Stimulated activated naive B cell treated with anti-CD40 and anti-IgM and Interleukin-4, amounts not matched to agents 10 μg/mL and 1 μg/mL and 100 μg/mL, for 72 hours (primary cell): ENCODE results near the gene CNTROB.
"Not testable (repeated sequence)": the region's sequence is repeated elsewhere in the genome, so short reads cannot be mapped to it uniquely, and the experiment has no call there.

Experiments used
- ATAC-seq, 2 donors: fragments of 150-1000 bp; cut with Tn5 transposase; replicated peaks; 2 replicates each; pipeline ENCODE4 v1.10.0; 2021; ENCODE audit warnings: moderate library complexity in 1 of 2
- DNase-seq: peaks from one replicate; pipeline ENCODE4 v3.0.0; 2021
- H3K27ac Mint-ChIP-seq: one replicate; pipeline ENCODE4 v1.8.0; 2022; ENCODE audit warnings: mild to moderate bottlenecking, mixed read lengths
- H3K27me3 Mint-ChIP-seq, 2 donors: one replicate each; pipeline ENCODE4 v1.8.0; 2022; ENCODE audit warnings: mixed read lengths in 2 of 2
- H3K36me3 Mint-ChIP-seq, 2 donors: one replicate each; pipeline ENCODE4 v1.8.0; 2022; ENCODE audit warnings: mixed read lengths in 2 of 2, mild to moderate bottlenecking in 1 of 2
- H3K4me1 Mint-ChIP-seq, 2 donors: one replicate each; pipeline ENCODE4 v1.8.0; 2022; ENCODE audit warnings: mixed read lengths in 2 of 2, mild to moderate bottlenecking in 1 of 2
- H3K4me3 Mint-ChIP-seq, 2 donors: one replicate each; pipeline ENCODE4 v1.8.0; 2022; ENCODE audit warnings: mild to moderate bottlenecking in 2 of 2, mixed read lengths in 2 of 2, moderate library complexity in 1 of 2
- H3K9me3 Mint-ChIP-seq, 2 donors: one replicate each; pipeline ENCODE4 v1.8.0; 2022; ENCODE audit warnings: mixed read lengths in 2 of 2, mild to moderate bottlenecking in 1 of 2

Gene CNTROB

GRCh38 chr17:7945651-7946050, 13.6 kb downstream of the CNTROB start:
- Mint-ChIP-seq H3K4me1 (peaks cover 0 to 10% of the 10 kb centered on the region in 2 donors), H3K9me3 (no peaks in the 10 kb centered on the region)
- ATAC-seq, result no peak

GRCh38 chr17:7946441-7946840, 14.4 kb downstream of the CNTROB start:
- H3K9me3 Mint-ChIP-seq, result no peaks in the 10 kb centered on the region

More at GRCh38 chr17:7945651-7946050, 13.6 kb downstream of the CNTROB start:
- H3K36me3 Mint-ChIP-seq, result peaks cover 71 to 79% of the 10 kb centered on the region in 2 donors
- no peak overlapping the region for H3K4me3 Mint-ChIP-seq
- no peaks in the 10 kb centered on the region for H3K27me3 Mint-ChIP-seq
- peak overlapping the region; percentile 44 for H3K27ac Mint-ChIP-seq
- DNase-seq, result no peak

GRCh38 chr17:7947651-7948050, 15.6 kb downstream of the CNTROB start:
- Mint-ChIP-seq H3K36me3 (peaks cover 58 to 62% of the 10 kb centered on the region in 2 donors), H3K9me3 (no peaks in the 10 kb centered on the region), H3K27me3 (no peaks in the 10 kb centered on the region), H3K4me1 (peaks cover 4 to 22% of the 10 kb centered on the region in 2 donors), H3K27ac (no peak overlapping the region), H3K4me3 (no peak overlapping the region)
- DNase-seq (no peak), ATAC-seq (no peak)

More at GRCh38 chr17:7946441-7946840, 14.4 kb downstream of the CNTROB start:
- H3K4me3 Mint-ChIP-seq, result no peak overlapping the region
- no peaks in the 10 kb centered on the region for H3K27me3 Mint-ChIP-seq
- H3K4me1 Mint-ChIP-seq, result peaks cover 2 to 14% of the 10 kb centered on the region in 2 donors
- H3K36me3 Mint-ChIP-seq, result peaks cover 63 to 71% of the 10 kb centered on the region in 2 donors
- ATAC-seq, result no peak
- no peak overlapping the region for H3K27ac Mint-ChIP-seq
- DNase-seq, result no peak

- Mint-ChIP-seq H3K36me3 (peaks cover 36 to 44% of the 10 kb centered on the region in 2 donors), H3K9me3 (no peaks in the 10 kb centered on the region), H3K4me3 (no peak overlapping the region), H3K27me3 (no peaks in the 10 kb centered on the region), H3K27ac (no peak overlapping the region), H3K4me1 (peaks cover 4 to 14% of the 10 kb centered on the region in 2 donors)
- ATAC-seq (no peak), DNase-seq (no peak)
Observed at GRCh38 chr17:7950578-7950977, 18.6 kb downstream of the CNTROB start.

GRCh38 chr17:7951143-7951792, 19.3 kb downstream of the CNTROB start:
- peaks cover 32 to 39% of the 10 kb centered on the region in 2 donors for H3K36me3 Mint-ChIP-seq
- no peak overlapping the region for H3K27ac Mint-ChIP-seq
- peak overlapping the region in 1 of 2 donors; percentile 3 for H3K4me3 Mint-ChIP-seq
- H3K9me3 Mint-ChIP-seq, result no peaks in the 10 kb centered on the region
- no peak for DNase-seq
- H3K27me3 Mint-ChIP-seq, result no peaks in the 10 kb centered on the region
- H3K4me1 Mint-ChIP-seq, result peaks cover 4 to 12% of the 10 kb centered on the region in 2 donors
- ATAC-seq, result peak; percentile 94 to 98

- H3K36me3 Mint-ChIP-seq, result peaks cover 16 to 23% of the 10 kb centered on the region in 2 donors
- H3K27me3 Mint-ChIP-seq, H3K27ac Mint-ChIP-seq, ATAC-seq, H3K4me3 Mint-ChIP-seq, DNase-seq, H3K9me3 Mint-ChIP-seq: not testable (repeated sequence)
- peaks cover 4 to 12% of the 10 kb centered on the region in 2 donors for H3K4me1 Mint-ChIP-seq
Observed at GRCh38 chr17:7953266-7953665, 21.3 kb downstream of the CNTROB start.

- Mint-ChIP-seq H3K27ac (no peak overlapping the region), H3K4me1 (peaks cover 4 to 12% of the 10 kb centered on the region in 2 donors), H3K36me3 (peaks cover 0 to under 1% of the 10 kb centered on the region in 2 donors), H3K9me3 (no peaks in the 10 kb centered on the region), H3K4me3 (no peak overlapping the region), H3K27me3 (peaks cover 4% of the 10 kb centered on the region in 2 donors)
- DNase-seq (no peak), ATAC-seq (no peak)
Observed at GRCh38 chr17:7955414-7956227, 23.6 kb downstream of the CNTROB start.

GRCh38 chr17:7956228-7956965, 24.4 kb downstream of the CNTROB start:
- DNase-seq (no peak), ATAC-seq (no peak)
- Mint-ChIP-seq H3K9me3 (no peaks in the 10 kb centered on the region), H3K36me3 (no peaks in the 10 kb centered on the region), H3K4me1 (peaks cover 2 to 8% of the 10 kb centered on the region in 2 donors), H3K4me3 (no peak overlapping the region), H3K27me3 (peaks cover 5 to 11% of the 10 kb centered on the region in 2 donors), H3K27ac (no peak overlapping the region)

GRCh38 chr17:7959503-7960253, 27.7 kb downstream of the CNTROB start:
- H3K27ac Mint-ChIP-seq, result no peak overlapping the region
- no peaks in the 10 kb centered on the region for H3K9me3 Mint-ChIP-seq
- no peak overlapping the region for H3K4me3 Mint-ChIP-seq
- H3K4me1 Mint-ChIP-seq, result no peaks in the 10 kb centered on the region
- no peak for DNase-seq
- peaks cover 5 to 16% of the 10 kb centered on the region in 2 donors for H3K27me3 Mint-ChIP-seq
- ATAC-seq, result no peak
- H3K36me3 Mint-ChIP-seq, result no peaks in the 10 kb centered on the region

- peaks cover 5 to 16% of the 10 kb centered on the region in 2 donors for H3K27me3 Mint-ChIP-seq
- no peak overlapping the region for H3K4me3 Mint-ChIP-seq
- H3K27ac Mint-ChIP-seq, result no peak overlapping the region
- no peaks in the 10 kb centered on the region for H3K9me3 Mint-ChIP-seq
- ATAC-seq, result no peak
- H3K36me3 Mint-ChIP-seq, result no peaks in the 10 kb centered on the region
- H3K4me1 Mint-ChIP-seq, result no peaks in the 10 kb centered on the region
- no peak for DNase-seq
Observed at GRCh38 chr17:7961421-7961820, 29.4 kb downstream of the CNTROB start.

- H3K36me3 Mint-ChIP-seq, result no peaks in the 10 kb centered on the region
- H3K4me3 Mint-ChIP-seq, result no peak overlapping the region
- DNase-seq (no peak), ATAC-seq (no peak)
- H3K27ac Mint-ChIP-seq, result no peak overlapping the region
- no peaks in the 10 kb centered on the region for H3K4me1 Mint-ChIP-seq
- H3K27me3 Mint-ChIP-seq, result peaks cover 7 to 18% of the 10 kb centered on the region in 2 donors
- no peaks in the 10 kb centered on the region for H3K9me3 Mint-ChIP-seq
Observed at GRCh38 chr17:7967751-7968150, 35.7 kb downstream of the CNTROB start.

- H3K27me3 Mint-ChIP-seq, result peaks cover 10 to 22% of the 10 kb centered on the region in 2 donors
- peak overlapping the region; percentile 56 for H3K27ac Mint-ChIP-seq
- no peak overlapping the region for H3K4me3 Mint-ChIP-seq
- H3K4me1 Mint-ChIP-seq, result no peaks in the 10 kb centered on the region
- peaks cover 2 to 3% of the 10 kb centered on the region in 2 donors for H3K9me3 Mint-ChIP-seq
- H3K36me3 Mint-ChIP-seq, result peaks cover under 1 to 3% of the 10 kb centered on the region in 2 donors
- no peak for ATAC-seq
- no peak for DNase-seq
Observed at GRCh38 chr17:7969433-7969832, 37.4 kb downstream of the CNTROB start.

- peaks cover 14 to 33% of the 10 kb centered on the region in 2 donors for H3K27me3 Mint-ChIP-seq
- no peak overlapping the region for H3K27ac Mint-ChIP-seq
- DNase-seq (no peak), ATAC-seq (no peak)
- H3K36me3 Mint-ChIP-seq, result peaks cover 7 to 15% of the 10 kb centered on the region in 2 donors
- H3K4me1 Mint-ChIP-seq, result no peaks in the 10 kb centered on the region
- H3K9me3 Mint-ChIP-seq, result peaks cover 12 to 15% of the 10 kb centered on the region in 2 donors
- H3K4me3 Mint-ChIP-seq, result no peak overlapping the region
Observed at GRCh38 chr17:7971651-7972050, 39.6 kb downstream of the CNTROB start.
